ENCODE results near the gene SMIM12.

Gene SMIM12

DNA sequence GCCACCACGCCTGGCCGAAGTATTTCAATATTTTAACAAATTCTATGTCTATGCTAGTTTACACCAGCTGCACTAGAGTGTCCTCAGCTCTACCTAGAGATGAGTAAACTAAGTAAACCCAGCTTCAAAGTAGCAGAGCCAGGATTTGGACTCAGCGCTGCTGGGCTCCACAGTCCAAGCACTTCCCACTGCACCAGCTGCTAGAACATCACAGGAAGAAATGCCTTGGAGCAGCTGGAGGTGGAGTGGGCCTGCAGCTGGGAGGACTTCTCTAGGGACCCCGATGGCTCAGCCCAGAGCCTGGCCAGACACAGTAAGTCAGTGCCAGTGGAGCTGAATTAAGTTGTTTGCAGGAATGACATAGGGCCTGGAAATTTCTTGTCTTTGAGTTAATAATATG lies 10.2 kb upstream of the SMIM12 start:
- TF ChIP-seq TAF1 (IDR thresholded peaks at IDR 0.05; ENCODE audit: borderline replicate concordance, insufficient read depth, low read length) (no peak), SIN3A (IDR thresholded peaks at IDR 0.05; ENCODE audit: borderline replicate concordance, insufficient read depth, low read length) (no peak), POLR2AphosphoS5 (IDR thresholded peaks at IDR 0.05; ENCODE audit: low read depth, low read length) (no peak), FOXP2 (optimal IDR thresholded peaks at IDR 0.05; ENCODE audit: borderline replicate concordance, extremely low read depth, extremely low read length, insufficient read depth) (no peak)
- TF ChIP-seq, protein P1, sequence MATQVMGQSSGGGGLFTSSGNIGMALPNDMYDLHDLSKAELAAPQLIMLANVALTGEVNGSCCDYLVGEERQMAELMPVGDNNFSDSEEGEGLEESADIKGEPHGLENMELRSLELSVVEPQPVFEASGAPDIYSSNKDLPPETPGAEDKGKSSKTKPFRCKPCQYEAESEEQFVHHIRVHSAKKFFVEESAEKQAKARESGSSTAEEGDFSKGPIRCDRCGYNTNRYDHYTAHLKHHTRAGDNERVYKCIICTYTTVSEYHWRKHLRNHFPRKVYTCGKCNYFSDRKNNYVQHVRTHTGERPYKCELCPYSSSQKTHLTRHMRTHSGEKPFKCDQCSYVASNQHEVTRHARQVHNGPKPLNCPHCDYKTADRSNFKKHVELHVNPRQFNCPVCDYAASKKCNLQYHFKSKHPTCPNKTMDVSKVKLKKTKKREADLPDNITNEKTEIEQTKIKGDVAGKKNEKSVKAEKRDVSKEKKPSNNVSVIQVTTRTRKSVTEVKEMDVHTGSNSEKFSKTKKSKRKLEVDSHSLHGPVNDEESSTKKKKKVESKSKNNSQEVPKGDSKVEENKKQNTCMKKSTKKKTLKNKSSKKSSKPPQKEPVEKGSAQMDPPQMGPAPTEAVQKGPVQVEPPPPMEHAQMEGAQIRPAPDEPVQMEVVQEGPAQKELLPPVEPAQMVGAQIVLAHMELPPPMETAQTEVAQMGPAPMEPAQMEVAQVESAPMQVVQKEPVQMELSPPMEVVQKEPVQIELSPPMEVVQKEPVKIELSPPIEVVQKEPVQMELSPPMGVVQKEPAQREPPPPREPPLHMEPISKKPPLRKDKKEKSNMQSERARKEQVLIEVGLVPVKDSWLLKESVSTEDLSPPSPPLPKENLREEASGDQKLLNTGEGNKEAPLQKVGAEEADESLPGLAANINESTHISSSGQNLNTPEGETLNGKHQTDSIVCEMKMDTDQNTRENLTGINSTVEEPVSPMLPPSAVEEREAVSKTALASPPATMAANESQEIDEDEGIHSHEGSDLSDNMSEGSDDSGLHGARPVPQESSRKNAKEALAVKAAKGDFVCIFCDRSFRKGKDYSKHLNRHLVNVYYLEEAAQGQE (IDR thresholded peaks at IDR 0.05; ENCODE audit: insufficient read depth in 1 of 2, low read depth in 2 of 2, low read length in 2 of 2): no peak

GRCh38 chr1:34868230-34869049 lies 8.9 kb upstream of the SMIM12 start:
- TF ChIP-seq FOXP2 (optimal IDR thresholded peaks at IDR 0.05; ENCODE audit: borderline replicate concordance, extremely low read depth, extremely low read length, insufficient read depth): no peak
- TF ChIP-seq TAF1 (IDR thresholded peaks at IDR 0.05; ENCODE audit: borderline replicate concordance, insufficient read depth, low read length): no peak
- no peak for TF ChIP-seq SIN3A (IDR thresholded peaks at IDR 0.05; ENCODE audit: borderline replicate concordance, insufficient read depth, low read length)
- no peak for TF ChIP-seq POLR2AphosphoS5 (IDR thresholded peaks at IDR 0.05; ENCODE audit: low read depth, low read length)
- TF ChIP-seq, protein P1 (IDR thresholded peaks at IDR 0.05; ENCODE audit: insufficient read depth in 1 of 2, low read depth in 2 of 2, low read length in 2 of 2): no peak

DNA sequence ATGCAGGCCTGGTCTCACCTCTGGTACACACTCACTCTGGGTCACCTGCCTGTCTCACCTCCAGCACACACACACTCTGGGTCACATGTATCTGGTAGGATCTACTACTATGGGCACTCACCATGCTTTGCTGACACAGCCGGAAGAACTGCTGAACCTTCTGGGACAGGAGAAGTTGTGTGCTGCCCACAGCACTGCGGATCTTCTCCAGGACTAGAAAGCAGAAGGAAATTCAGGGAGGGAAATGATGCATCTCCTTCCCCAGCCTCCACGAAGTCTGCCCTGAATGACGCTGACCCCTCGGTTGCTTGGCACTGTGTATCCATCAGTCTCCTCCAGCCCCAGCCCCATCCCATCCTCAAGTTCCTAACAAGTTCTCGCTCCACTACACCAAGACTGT lies 7.9 kb upstream of the SMIM12 start:
- no peak for TF ChIP-seq SIN3A (IDR thresholded peaks at IDR 0.05; ENCODE audit: borderline replicate concordance, insufficient read depth, low read length)
- no peak for TF ChIP-seq TAF1 (IDR thresholded peaks at IDR 0.05; ENCODE audit: borderline replicate concordance, insufficient read depth, low read length)
- TF ChIP-seq FOXP2 (optimal IDR thresholded peaks at IDR 0.05; ENCODE audit: borderline replicate concordance, extremely low read depth, extremely low read length, insufficient read depth): no peak
- TF ChIP-seq POLR2AphosphoS5 (IDR thresholded peaks at IDR 0.05; ENCODE audit: low read depth, low read length): no peak
- TF ChIP-seq, protein P1 (IDR thresholded peaks at IDR 0.05; ENCODE audit: insufficient read depth in 1 of 2, low read depth in 2 of 2, low read length in 2 of 2): no peak

- TF ChIP-seq, protein P1 (IDR thresholded peaks at IDR 0.05; ENCODE audit: insufficient read depth in 1 of 2, low read depth in 2 of 2, low read length in 2 of 2): no peak
- TF ChIP-seq POLR2AphosphoS5 (IDR thresholded peaks at IDR 0.05; ENCODE audit: low read depth, low read length) (no peak), FOXP2 (optimal IDR thresholded peaks at IDR 0.05; ENCODE audit: borderline replicate concordance, extremely low read depth, extremely low read length, insufficient read depth) (no peak), TAF1 (IDR thresholded peaks at IDR 0.05; ENCODE audit: borderline replicate concordance, insufficient read depth, low read length) (no peak), SIN3A (IDR thresholded peaks at IDR 0.05; ENCODE audit: borderline replicate concordance, insufficient read depth, low read length) (no peak)
Observed at GRCh38 chr1:34866762-34867109, 7.2 kb upstream of the SMIM12 start.

Measured in PFSK-1 (cell line).